IMR-90 (cell line): ENCODE data around the gene GALR1.

Source experiments
- BHLHE40 ChIP-seq: fragments of 150-350 bp; IDR thresholded peaks from 2 replicates; pipeline ENCODE4 v1.6.1; 2016; ENCODE audit warnings: mild to moderate bottlenecking, low read depth, low read length
- CEBPB ChIP-seq: IDR thresholded peaks from 2 replicates; pipeline ENCODE4 v1.6.1; 2012; ENCODE audit warnings: low read depth, low read length, improper control_type of control experiment
- CTCF ChIP-seq: conservative IDR thresholded peaks from 2 replicates; pipeline ENCODE4 v1.5.1; 2012; ENCODE audit warnings: mild to moderate bottlenecking, low read depth, low read length, improper control_type of control experiment
- ELK1 ChIP-seq: fragments of 150-350 bp; IDR thresholded peaks from 2 replicates; pipeline ENCODE4 v1.6.1; 2016; ENCODE audit warnings: low read depth, mild to moderate bottlenecking, low read length, moderate library complexity, borderline replicate concordance
- MAFK ChIP-seq: IDR thresholded peaks from 2 replicates; pipeline ENCODE4 v1.6.1; 2012; ENCODE audit warnings: low read depth, low read length, improper control_type of control experiment
- POLR2A ChIP-seq: IDR thresholded peaks from 2 replicates; pipeline ENCODE4 v1.6.1; 2012; ENCODE audit warnings: mild to moderate bottlenecking, low read depth, low read length
- RCOR1 ChIP-seq: IDR thresholded peaks from 2 replicates; pipeline ENCODE4 v1.6.1; 2012; ENCODE audit warnings: mild to moderate bottlenecking, low read length, improper control_type of control experiment; ENCODE audit not compliant: insufficient replicate concordance
- RFX5 ChIP-seq: IDR thresholded peaks from 2 replicates; pipeline ENCODE4 v1.8.0; 2012; ENCODE audit warnings: low read depth, mild to moderate bottlenecking, low read length, moderate library complexity
- USF2 ChIP-seq: fragments of 150-350 bp; IDR thresholded peaks from 2 replicates; pipeline ENCODE4 v1.6.1; 2017; ENCODE audit warnings: mild to moderate bottlenecking, antibody characterized with exemption, low read length, low read depth

DNA sequence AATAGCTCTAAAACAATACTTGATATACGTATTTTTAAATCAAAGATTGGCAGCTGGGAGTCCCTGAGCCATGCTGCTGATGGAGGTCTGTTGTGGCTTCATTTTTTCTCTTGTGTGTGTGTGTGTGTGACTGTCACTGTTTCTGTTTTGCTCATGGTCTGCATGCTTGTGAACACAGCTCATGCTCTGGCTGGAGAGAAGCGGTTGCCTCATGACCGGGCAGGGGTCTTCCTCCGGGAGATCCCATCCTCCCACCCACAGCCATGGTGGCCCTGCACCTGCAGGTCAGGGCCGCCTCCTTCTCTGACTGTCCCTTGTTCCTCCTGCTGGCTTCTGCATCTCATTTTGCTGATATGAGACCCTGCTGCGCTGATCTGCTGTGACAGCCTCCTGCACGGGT is 47.3 kb upstream of the GALR1 start:
- no peak for TF ChIP-seq USF2
- TF ChIP-seq MAFK: no peak
- no peak for TF ChIP-seq BHLHE40
- no peak for TF ChIP-seq CTCF
- no peak for TF ChIP-seq POLR2A
- TF ChIP-seq RCOR1: no peak
- TF ChIP-seq ELK1: no peak
- TF ChIP-seq CEBPB: no peak
- no peak for TF ChIP-seq RFX5
